ENCODE measurements around the gene SND1. TPM values are rescaled to one million over a fixed set of nuclear protein-coding genes. Genes with fewer than 3 reads are reported as not detected.

The SND1 gene
- total RNA-seq, 2 donors from 2014 or later = 131 to 135 TPM

DNA sequence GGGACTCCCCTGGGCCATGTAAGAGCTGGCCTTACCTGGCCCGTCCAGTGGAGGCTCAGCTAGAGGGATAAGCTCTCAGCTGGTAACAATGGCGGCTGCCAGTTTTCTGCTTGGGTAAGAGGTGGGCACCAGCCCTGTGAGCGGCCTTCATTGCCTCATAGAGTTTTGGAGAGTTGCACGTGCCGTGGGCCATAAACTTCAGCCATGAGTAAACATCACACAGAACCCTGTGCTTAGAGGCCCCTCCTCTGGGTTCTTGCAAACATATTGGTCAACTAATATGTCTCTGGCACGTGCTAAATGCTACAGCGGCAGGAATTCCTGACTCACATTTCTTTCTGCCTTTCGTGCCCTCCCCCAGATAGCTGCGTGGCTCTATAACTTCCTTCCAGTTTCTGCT, 485.2 kb downstream of the SND1 start:
- intact Hi-C loops (cut with DNase I) = loop anchor here (5.0 kb wide), 2 partner anchors 65 to 70 kb away; no protein-coding TSS in a partner anchor
- no peak for DNase-seq (ENCODE audit: low spot score)

DNA sequence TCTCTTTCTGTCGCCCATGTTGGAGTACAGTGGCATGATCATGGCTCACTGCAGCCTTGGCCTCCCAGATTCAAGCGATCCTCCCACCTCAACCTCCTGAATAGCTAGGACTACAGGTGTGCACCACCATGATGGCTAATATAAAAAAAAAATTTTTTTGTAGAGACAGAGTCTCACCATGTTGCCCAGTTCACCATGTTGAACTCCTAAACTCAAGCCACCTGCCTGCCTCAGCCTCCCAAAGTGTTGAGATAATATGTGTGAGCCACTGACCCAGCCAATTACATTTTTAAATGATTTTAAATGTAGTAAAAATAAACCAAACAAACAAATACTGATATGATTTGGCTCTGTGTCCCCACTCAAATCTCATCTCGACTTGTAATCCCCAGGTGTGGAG, 487.4 kb downstream of the SND1 start:
- intact Hi-C loops (cut with DNase I) = loop anchor here (5.0 kb wide), 2 partner anchors 63 to 68 kb away; no protein-coding TSS in a partner anchor
- no peak for DNase-seq (ENCODE audit: low spot score)

DNA sequence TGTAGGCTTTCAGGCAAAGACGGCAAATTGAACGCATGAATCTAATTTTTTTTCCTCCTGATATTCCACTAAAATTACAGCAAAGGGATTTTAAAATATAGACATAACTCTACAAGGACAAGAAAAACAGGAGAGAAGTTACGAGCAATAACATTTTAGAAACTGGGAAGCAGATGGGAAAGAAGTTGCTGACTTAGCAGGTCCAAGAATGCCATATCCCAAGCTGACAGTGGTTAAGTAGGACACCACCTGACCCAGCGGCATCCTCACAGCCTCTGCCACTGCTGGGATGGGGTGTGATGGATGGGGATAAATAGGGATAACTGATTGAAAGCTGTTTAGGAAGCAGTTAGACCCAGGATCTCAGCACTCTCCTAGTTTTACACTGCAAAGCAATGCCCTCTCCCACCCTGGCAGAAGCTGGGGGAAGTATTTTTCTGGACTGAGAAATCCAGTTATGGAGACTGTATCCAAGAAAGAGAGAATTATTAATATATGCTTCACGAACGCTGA, 489.7 kb downstream of the SND1 start:
- no peak for DNase-seq (ENCODE audit: low spot score)
- intact Hi-C loops (cut with DNase I) = no loop called here

Small RNAs within 50 kb of the gene (microRNA-seq; reads per million reads assigned to microRNA genes)
- gene MIR593 (ENCODE audit: borderline microRNAs expressed in 2 of 2) = 0 reads per million in 2 donors

Other genes with a start within 250 kb of the SND1 start
- 10 to 100 TPM in 1 of 2 donors, 1 to 10 TPM in 1; 9.6 to 11.0 TPM for gene GCC1, start 66.6 kb upstream of the SND1 start, total RNA-seq
- gene ARF5, start 63.8 kb upstream of the SND1 start, total RNA-seq = 10 to 100 TPM; 90.2 to 93.3 TPM
- under 1 TPM; 0.33 to 0.46 TPM for gene FSCN3, start 58.5 kb upstream of the SND1 start, total RNA-seq
- gene PAX4, start 34.1 kb upstream of the SND1 start, total RNA-seq = not detected

Data from posterior vena cava (tissue), 2 donors.